HCT116 (cell line): Measurements from ENCODE around the gene PDHB. TPM values are rescaled to one million over a fixed set of nuclear protein-coding genes. Genes with fewer than 3 reads are reported as not detected.

Experiments used
- ATAC-seq: fragments of 200-7000 bp; cut with Tn5 transposase; 2 replicates; pipeline ENCODE4 v1.9.1; 2020; ENCODE audit warnings: mild to moderate bottlenecking, moderate library complexity
- BruUV-seq: library from RNA; stranded (reverse); fragments of 400-500 nt; replicated peaks from 2 replicates; lab custom pipeline; 2021; lab: Mats Ljungman, UMichigan
- CTCF ChIA-PET: fragments of 300-600 bp; sonication (Branson Sonifier 250); formaldehyde crosslinking; loops from one replicate; lab custom pipeline; 2021; ENCODE audit warnings: antibody characterized with exemption; lab: Charles Lee
- POLR2A ChIA-PET: fragments of 300-600, 350-600 bp; sonication (Branson Sonifier 250); formaldehyde crosslinking; loops from one replicate; lab custom pipeline; 2021; ENCODE audit warnings: antibody characterized with exemption; lab: Charles Lee
- RAD21 ChIA-PET, 2 experiments: fragments of 300-600 bp; sonication (Branson Sonifier 250); formaldehyde crosslinking; loops; one replicate each; lab custom pipeline; 2023; ENCODE audit warnings: low total read pairs in 2 of 2; ENCODE audit not compliant: uncharacterized antibody in 2 of 2, unreplicated experiment in 2 of 2, low non-redundant PET in 1 of 2; lab: Charles Lee
- DNase-seq: peaks from one replicate; pipeline ENCODE4 v3.0.0-alpha.2; 2010; ENCODE audit warnings: low read depth, low spot score
- H2AFZ ChIP-seq: fragments of 200-600 bp; shearing (Covaris generic), sonication (generic); 2 replicates; pipeline ENCODE4 v1.6.1; 2017; ENCODE audit warnings: low read depth, mixed run types, mixed read lengths, antibody characterized with exemption, low read length; ENCODE audit not compliant: poor library complexity, severe bottlenecking
- H3K27ac ChIP-seq: 2 replicates; pipeline ENCODE4 v1.5.1; 2012; ENCODE audit warnings: low read depth, low read length
- H3K27me3 ChIP-seq: fragments of 200-600 bp; sonication (generic); 2 replicates; pipeline ENCODE4 v1.6.1; 2016; ENCODE audit warnings: mixed run types, low read length, mixed read lengths; ENCODE audit not compliant: insufficient read depth
- H3K36me3 ChIP-seq, 2 experiments: fragments of 200-500 bp in 1 of 2; fragments of 200-600 bp in 1 of 2; sonication (Bioruptor generic) in 1 of 2; sonication (generic) in 1 of 2; 2 replicates each; pipeline versions ENCODE4 v1.5.1 to v1.6.1; 2014 to 2016; ENCODE audit warnings: low read length in 2 of 2, inconsistent platforms in 1 of 2, mixed read lengths in 1 of 2, mixed run types in 1 of 2; ENCODE audit not compliant: insufficient read depth in 2 of 2, control insufficient read depth in 1 of 2
- H3K4me1 ChIP-seq, 2 experiments: fragments of 200-600 bp in 1 of 2; sonication (generic) in 1 of 2; 2 replicates each; pipeline versions ENCODE4 v1.5.1 to v1.6.1; 2012 to 2017; ENCODE audit warnings: low read length in 2 of 2, inconsistent platforms in 1 of 2, mild to moderate bottlenecking in 1 of 2, mixed read lengths in 1 of 2, mixed run types in 1 of 2, moderate library complexity in 1 of 2; ENCODE audit not compliant: insufficient read depth in 2 of 2, control insufficient read depth in 1 of 2
- H3K4me2 ChIP-seq: fragments of 200-600 bp; sonication (generic); 2 replicates; pipeline ENCODE4 v1.6.1; 2017; ENCODE audit warnings: mixed run types, low read length, mixed read lengths
- H3K4me3 ChIP-seq, 2 experiments: fragments of 200-600 bp in 1 of 2; sonication (generic) in 1 of 2; replicated peaks in 1 of 2; 2 replicates each; pipeline ENCODE4 v1.5.1; 2011 to 2016; ENCODE audit warnings: low read length in 2 of 2, control low read depth in 1 of 2, low read depth in 1 of 2, mild to moderate bottlenecking in 1 of 2, mixed read lengths in 1 of 2, mixed run types in 1 of 2
- H3K79me2 ChIP-seq: fragments of 200-600 bp; sonication (generic); 2 replicates; pipeline ENCODE4 v1.6.1; 2017; ENCODE audit warnings: mild to moderate bottlenecking, mixed run types, low read length, moderate library complexity, mixed read lengths; ENCODE audit not compliant: insufficient read depth
- H3K9ac ChIP-seq: fragments of 200-600 bp; sonication (generic); 2 replicates; pipeline ENCODE4 v1.6.1; 2016; ENCODE audit warnings: low read length, mixed read lengths
- H3K9me2 ChIP-seq: fragments of 200-600 bp; sonication (generic), shearing (Covaris generic); 2 replicates; pipeline ENCODE4 v1.6.1; 2017; ENCODE audit warnings: mixed run types, mild to moderate bottlenecking, moderate library complexity; ENCODE audit not compliant: insufficient read depth
- H3K9me3 ChIP-seq, 2 experiments: fragments of 200-500 bp in 1 of 2; fragments of 200-600 bp in 1 of 2; sonication (Bioruptor generic) in 1 of 2; sonication (generic) in 1 of 2; 2 replicates each; pipeline ENCODE4 v1.6.1; 2014 to 2017; ENCODE audit warnings: low read length in 2 of 2, mixed read lengths in 2 of 2, inconsistent platforms in 1 of 2, low read depth in 1 of 2, mild to moderate bottlenecking in 1 of 2, mixed run types in 1 of 2, moderate library complexity in 1 of 2; ENCODE audit not compliant: control insufficient read depth in 1 of 2, insufficient read depth in 1 of 2
- H4K20me1 ChIP-seq: fragments of 200-600 bp; sonication (generic), shearing (Covaris generic); 2 replicates; pipeline ENCODE4 v1.6.1; 2017; ENCODE audit warnings: mixed run types, mild to moderate bottlenecking, moderate library complexity; ENCODE audit not compliant: insufficient read depth
- CBX3 ChIP-seq: IDR thresholded peaks from 2 replicates; pipeline ENCODE4 v1.6.1; 2012; ENCODE audit warnings: low read depth
- EGR1 ChIP-seq: IDR thresholded peaks from 2 replicates; pipeline ENCODE4 v1.6.1; 2012; ENCODE audit warnings: low read depth
- ELF1 ChIP-seq: IDR thresholded peaks from 2 replicates; pipeline ENCODE4 v1.6.1; 2012; ENCODE audit warnings: low read depth, borderline replicate concordance
- EZH2 ChIP-seq: fragments of 200-600 bp; sonication (generic); IDR thresholded peaks from 2 replicates; pipeline ENCODE4 v1.6.1; 2017; ENCODE audit warnings: antibody characterized with exemption, mixed run types
- EZH2phosphoT487 ChIP-seq: fragments of 200-600 bp; IDR thresholded peaks from 2 replicates; pipeline ENCODE4 v1.6.1; 2018; ENCODE audit warnings: antibody characterized with exemption, borderline replicate concordance
- FOSL1 ChIP-seq: IDR thresholded peaks from 2 replicates; pipeline ENCODE4 v1.6.1; 2012; ENCODE audit warnings: low read depth
- POLR2A ChIP-seq: IDR thresholded peaks from 2 replicates; pipeline ENCODE4 v1.7.0; 2011; ENCODE audit warnings: borderline replicate concordance; ENCODE audit not compliant: insufficient read depth, insufficient read length; ENCODE audit errors: extremely low read depth
- POLR2AphosphoS5 ChIP-seq: IDR thresholded peaks from 2 replicates; pipeline ENCODE4 v1.6.1; 2011; ENCODE audit warnings: mild to moderate bottlenecking, low read depth, low read length, moderate library complexity
- RAD21 ChIP-seq: IDR thresholded peaks from 2 replicates; pipeline ENCODE4 v1.6.1; 2012; ENCODE audit warnings: low read depth, mild to moderate bottlenecking
- SRF ChIP-seq: IDR thresholded peaks from 2 replicates; pipeline ENCODE4 v1.6.1; 2012; ENCODE audit warnings: low read depth
- ZFX ChIP-seq: fragments of 450-650 bp; IDR thresholded peaks from 2 replicates; pipeline ENCODE4 v1.6.1; 2017
- ZNF274 ChIP-seq: fragments of 200-500 bp; sonication (Bioruptor generic); IDR thresholded peaks from 2 replicates; pipeline ENCODE4 v1.6.1; 2014; ENCODE audit warnings: mild to moderate bottlenecking, low read depth, low read length, inconsistent platforms
- intact Hi-C: fragments of 100-400 bp; cut with micrococcal nuclease; formaldehyde crosslinking; loops from 2 replicates; pipeline ENCODE4 v1.10.0; 2022
- total RNA-seq: library from RNA; stranded (reverse); gene quantifications from one replicate; pipeline ENCODE4 v1.2.1, GENCODE V29; 2021; ENCODE audit not compliant: unreplicated experiment
- TF ChIP-seq, protein P1 (sequence below): IDR thresholded peaks from 2 replicates; pipeline ENCODE4 v1.6.1; 2012
- TF ChIP-seq, protein P2 (sequence below): IDR thresholded peaks from 2 replicates; pipeline ENCODE4 v1.6.1; 2011; ENCODE audit warnings: mild to moderate bottlenecking, low read length, moderate library complexity; ENCODE audit not compliant: insufficient replicate concordance; ENCODE audit errors: extremely low read depth
- TF ChIP-seq, protein P3 (sequence below): IDR thresholded peaks from 2 replicates; pipeline ENCODE4 v1.6.1; 2012

The PDHB gene
- total RNA-seq, 1 experiment from 2014 or later = 60.2 TPM

DNA sequence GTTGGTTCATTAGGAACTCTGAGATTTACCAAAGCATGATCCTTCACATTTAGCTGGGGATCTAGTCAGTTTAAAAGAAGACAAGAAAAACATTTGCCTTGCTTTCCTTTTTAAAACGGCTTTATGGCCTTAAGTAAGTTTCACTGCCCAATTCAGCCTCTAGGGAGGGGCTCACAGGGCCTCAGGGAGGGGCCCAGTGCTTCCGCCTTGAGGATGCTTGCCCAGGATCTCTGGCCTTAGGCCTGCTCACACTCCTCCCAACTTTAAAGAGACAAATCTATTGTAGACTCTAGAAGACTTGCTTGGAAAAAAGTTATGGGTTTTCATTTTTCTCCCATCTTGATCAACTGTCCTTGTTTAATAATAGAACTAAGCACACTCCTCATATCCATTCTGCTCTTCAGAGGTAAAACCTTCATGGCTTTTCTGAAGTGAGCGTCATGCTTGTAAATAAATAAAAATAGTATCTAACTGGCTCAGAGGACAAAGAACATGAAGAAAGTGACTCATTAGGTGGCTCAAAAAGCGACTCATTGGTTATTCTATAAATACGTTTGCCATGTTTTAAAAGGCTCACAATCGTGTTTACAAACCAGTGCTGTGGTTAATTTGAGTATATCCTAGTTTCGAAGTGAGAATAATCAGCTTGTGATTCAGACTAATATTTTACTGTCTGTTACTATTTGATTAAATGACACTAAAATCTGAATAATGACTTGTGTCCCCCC, 13.7 kb downstream of the PDHB start (continued):
- no peak for TF ChIP-seq EZH2phosphoT487
- TF ChIP-seq FOSL1 = no peak
- TF ChIP-seq, protein P1, sequence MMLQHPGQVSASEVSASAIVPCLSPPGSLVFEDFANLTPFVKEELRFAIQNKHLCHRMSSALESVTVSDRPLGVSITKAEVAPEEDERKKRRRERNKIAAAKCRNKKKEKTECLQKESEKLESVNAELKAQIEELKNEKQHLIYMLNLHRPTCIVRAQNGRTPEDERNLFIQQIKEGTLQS = no peak
- TF ChIP-seq EZH2 = no peak
- TF ChIP-seq, protein P2, sequence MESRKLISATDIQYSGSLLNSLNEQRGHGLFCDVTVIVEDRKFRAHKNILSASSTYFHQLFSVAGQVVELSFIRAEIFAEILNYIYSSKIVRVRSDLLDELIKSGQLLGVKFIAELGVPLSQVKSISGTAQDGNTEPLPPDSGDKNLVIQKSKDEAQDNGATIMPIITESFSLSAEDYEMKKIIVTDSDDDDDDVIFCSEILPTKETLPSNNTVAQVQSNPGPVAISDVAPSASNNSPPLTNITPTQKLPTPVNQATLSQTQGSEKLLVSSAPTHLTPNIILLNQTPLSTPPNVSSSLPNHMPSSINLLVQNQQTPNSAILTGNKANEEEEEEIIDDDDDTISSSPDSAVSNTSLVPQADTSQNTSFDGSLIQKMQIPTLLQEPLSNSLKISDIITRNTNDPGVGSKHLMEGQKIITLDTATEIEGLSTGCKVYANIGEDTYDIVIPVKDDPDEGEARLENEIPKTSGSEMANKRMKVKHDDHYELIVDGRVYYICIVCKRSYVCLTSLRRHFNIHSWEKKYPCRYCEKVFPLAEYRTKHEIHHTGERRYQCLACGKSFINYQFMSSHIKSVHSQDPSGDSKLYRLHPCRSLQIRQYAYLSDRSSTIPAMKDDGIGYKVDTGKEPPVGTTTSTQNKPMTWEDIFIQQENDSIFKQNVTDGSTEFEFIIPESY = no peak
- TF ChIP-seq SRF = no peak
- no peak for TF ChIP-seq ELF1
- TF ChIP-seq ZNF274 = no peak
- TF ChIP-seq RAD21 = no peak
- no peak for TF ChIP-seq POLR2AphosphoS5
- no peak for TF ChIP-seq ZFX

DNA sequence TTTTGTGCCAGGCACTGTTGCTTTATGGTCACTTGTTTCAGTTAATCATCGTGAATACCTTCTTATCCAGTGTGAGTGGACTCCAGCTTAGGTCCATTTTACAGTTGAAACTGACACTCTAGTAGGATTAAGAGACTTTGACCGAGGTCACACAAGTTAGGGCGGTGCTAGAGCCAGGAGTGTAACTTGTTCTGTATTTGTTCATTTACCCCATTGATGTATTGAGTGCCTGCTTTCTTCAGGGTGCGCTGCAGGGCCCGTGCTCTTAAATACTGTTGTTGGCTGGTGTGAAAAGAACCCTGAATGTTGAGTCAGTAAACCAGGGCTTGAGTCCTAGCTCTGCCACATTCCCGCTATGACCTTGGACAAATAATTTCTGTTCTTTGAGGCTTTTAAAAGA, 15.4 kb downstream of the PDHB start:
- peaks cover 2 to 3% of the 10 kb centered on the region in 2 experiments; a peak in 3 of 4 replicates for H3K4me1 ChIP-seq
- ChIA-PET CTCF (interaction anchor here (2.2 kb wide), 1 partner anchor 112 kb away, joined by 5 read pairs; the partner anchor contains the start of genes HTD2 and RPP14), POLR2A (no interaction called here)
- DNase-seq = no peak
- H3K36me3 ChIP-seq = no peaks in the 10 kb centered on the region
- H3K9ac ChIP-seq = no peak overlapping the region
- H3K27me3 ChIP-seq = no peaks in the 10 kb centered on the region
- H3K27ac ChIP-seq = no peak overlapping the region
- no peak overlapping the region for H3K4me3 ChIP-seq
- H3K79me2 ChIP-seq = no peaks in the 10 kb centered on the region
- BruUV-seq = no TSS peak
- no peak for ATAC-seq
- H2AFZ ChIP-seq = no peak overlapping the region
- no peaks in the 10 kb centered on the region for H3K9me2 ChIP-seq
- intact Hi-C loops = no loop called here
- no peak overlapping the region for H3K4me2 ChIP-seq
- TF ChIP-seq RAD21 (no peak), ELF1 (no peak), ZFX (no peak), EGR1 (no peak), POLR2A (no peak), POLR2AphosphoS5 (no peak), SRF (no peak), CBX3 (no peak)
- TF ChIP-seq, protein P1 = no peak
- TF ChIP-seq, protein P3, sequence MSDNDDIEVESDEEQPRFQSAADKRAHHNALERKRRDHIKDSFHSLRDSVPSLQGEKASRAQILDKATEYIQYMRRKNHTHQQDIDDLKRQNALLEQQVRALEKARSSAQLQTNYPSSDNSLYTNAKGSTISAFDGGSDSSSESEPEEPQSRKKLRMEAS = no peak
- TF ChIP-seq, all 23 proteins: peak for 0
- H3K9me3 ChIP-seq = no peaks in the 10 kb centered on the region
- no peaks in the 10 kb centered on the region for H4K20me1 ChIP-seq
- RAD21 ChIA-PET = no interaction called here
